Fibroblast of lung (primary cell): ENCODE measurements around the gene DPYD.

ENCODE experiments used
- EZH2 ChIP-seq: IDR thresholded peaks from 2 replicates; pipeline ENCODE4 v1.5.1; 2012; ENCODE audit warnings: low read length, control low read depth, mild to moderate bottlenecking; ENCODE audit errors: missing control alignments
- TF ChIP-seq, protein P1 (sequence below), 2 donors: IDR thresholded peaks in 1 of 2; conservative IDR thresholded peaks in 1 of 2; 1 replicate in 1 of 2; 2 replicates in 1 of 2; pipeline ENCODE4 v1.5.1; 2011 to 2012; ENCODE audit warnings: low read length in 2 of 2, control low read depth in 1 of 2, inconsistent platforms in 1 of 2, low read depth in 1 of 2, mild to moderate bottlenecking in 1 of 2

GRCh38 chr1:97277891-97278654 is 642.8 kb downstream of the DPYD start:
- TF ChIP-seq, protein P1, sequence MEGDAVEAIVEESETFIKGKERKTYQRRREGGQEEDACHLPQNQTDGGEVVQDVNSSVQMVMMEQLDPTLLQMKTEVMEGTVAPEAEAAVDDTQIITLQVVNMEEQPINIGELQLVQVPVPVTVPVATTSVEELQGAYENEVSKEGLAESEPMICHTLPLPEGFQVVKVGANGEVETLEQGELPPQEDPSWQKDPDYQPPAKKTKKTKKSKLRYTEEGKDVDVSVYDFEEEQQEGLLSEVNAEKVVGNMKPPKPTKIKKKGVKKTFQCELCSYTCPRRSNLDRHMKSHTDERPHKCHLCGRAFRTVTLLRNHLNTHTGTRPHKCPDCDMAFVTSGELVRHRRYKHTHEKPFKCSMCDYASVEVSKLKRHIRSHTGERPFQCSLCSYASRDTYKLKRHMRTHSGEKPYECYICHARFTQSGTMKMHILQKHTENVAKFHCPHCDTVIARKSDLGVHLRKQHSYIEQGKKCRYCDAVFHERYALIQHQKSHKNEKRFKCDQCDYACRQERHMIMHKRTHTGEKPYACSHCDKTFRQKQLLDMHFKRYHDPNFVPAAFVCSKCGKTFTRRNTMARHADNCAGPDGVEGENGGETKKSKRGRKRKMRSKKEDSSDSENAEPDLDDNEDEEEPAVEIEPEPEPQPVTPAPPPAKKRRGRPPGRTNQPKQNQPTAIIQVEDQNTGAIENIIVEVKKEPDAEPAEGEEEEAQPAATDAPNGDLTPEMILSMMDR (conservative IDR thresholded peaks at IDR 0.05 in 1 of 2, IDR thresholded peaks at IDR 0.05 in 1 of 2; ENCODE audit: low read depth in 1 of 2, low read length in 2 of 2) = no peak
- TF ChIP-seq EZH2 = no peak
